ENCODE results near the gene SBF1.

Gene SBF1

DNA sequence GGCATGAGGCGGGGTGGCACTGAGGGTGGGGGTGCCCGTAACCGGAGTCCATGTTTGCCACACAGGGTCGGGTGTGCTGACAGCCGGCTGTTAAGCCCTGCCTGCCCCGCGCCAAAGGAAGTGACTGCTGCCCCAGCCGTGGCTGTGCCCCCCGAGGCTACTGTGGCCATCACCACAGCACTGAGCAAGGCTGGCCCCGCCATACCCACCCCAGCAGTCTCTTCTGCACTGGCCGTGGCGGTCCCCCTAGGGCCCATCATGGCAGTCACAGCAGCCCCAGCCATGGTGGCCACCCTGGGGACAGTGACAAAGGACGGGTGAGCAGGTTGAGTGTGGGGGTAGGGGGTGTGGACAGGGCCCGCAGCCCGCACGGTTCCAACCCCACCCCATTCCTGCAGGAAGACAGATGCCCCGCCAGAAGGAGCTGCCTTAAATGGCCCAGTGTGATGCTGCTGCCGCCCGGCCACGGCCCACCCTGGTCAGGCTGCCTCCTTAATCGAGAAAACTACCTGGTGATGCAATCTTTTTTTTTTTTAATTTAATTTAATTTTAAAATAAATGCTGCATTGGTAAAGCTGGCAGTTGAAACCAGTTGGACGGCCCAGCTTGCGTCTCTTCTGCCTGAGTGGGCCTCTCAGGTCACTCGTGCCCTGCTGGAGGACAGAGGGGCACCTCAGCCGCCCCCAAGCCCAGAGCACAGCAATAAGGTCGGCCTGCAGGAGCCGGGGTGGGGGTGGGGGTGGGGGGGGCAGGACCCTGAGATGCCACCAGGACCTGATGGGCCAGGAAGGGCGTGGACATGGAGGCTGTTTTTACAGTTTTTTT lies 30.8 kb downstream of the SBF1 start:
- H3K36me3 ChIP-seq (ENCODE audit: control insufficient read depth, low read depth, low read length), result peaks cover 24% of the 10 kb centered on the region

GRCh38 chr22:50443197-50443596 lies 31.6 kb downstream of the SBF1 start:
- H3K4me3 ChIP-seq (ENCODE audit: low read length), result no peak overlapping the region
- no peaks in the 10 kb centered on the region for H3K27me3 ChIP-seq (ENCODE audit: control insufficient read depth, insufficient read depth, low read length)
- H3K27ac ChIP-seq (ENCODE audit: low read length), result no peak overlapping the region
- H3K9ac ChIP-seq (ENCODE audit: low read length), result no peak overlapping the region
- H3K9me3 ChIP-seq (ENCODE audit: control insufficient read depth, low read depth, low read length), result no peaks in the 10 kb centered on the region
- peaks cover 23% of the 10 kb centered on the region for H3K36me3 ChIP-seq (ENCODE audit: control insufficient read depth, low read depth, low read length)
- H3K4me1 ChIP-seq (ENCODE audit: control insufficient read depth, low read depth, low read length), result no peaks in the 10 kb centered on the region

More for the DNA sequence above, 30.8 kb downstream of the SBF1 start:
- Histone ChIP-seq H3K9ac (ENCODE audit: low read length) (no peak overlapping the region), H3K27ac (ENCODE audit: low read length) (no peak overlapping the region), H3K27me3 (ENCODE audit: control insufficient read depth, insufficient read depth, low read length) (no peaks in the 10 kb centered on the region), H3K4me1 (ENCODE audit: control insufficient read depth, low read depth, low read length) (no peaks in the 10 kb centered on the region), H3K9me3 (ENCODE audit: control insufficient read depth, low read depth, low read length) (no peaks in the 10 kb centered on the region), H3K4me3 (ENCODE audit: low read length) (no peak overlapping the region)

DNA sequence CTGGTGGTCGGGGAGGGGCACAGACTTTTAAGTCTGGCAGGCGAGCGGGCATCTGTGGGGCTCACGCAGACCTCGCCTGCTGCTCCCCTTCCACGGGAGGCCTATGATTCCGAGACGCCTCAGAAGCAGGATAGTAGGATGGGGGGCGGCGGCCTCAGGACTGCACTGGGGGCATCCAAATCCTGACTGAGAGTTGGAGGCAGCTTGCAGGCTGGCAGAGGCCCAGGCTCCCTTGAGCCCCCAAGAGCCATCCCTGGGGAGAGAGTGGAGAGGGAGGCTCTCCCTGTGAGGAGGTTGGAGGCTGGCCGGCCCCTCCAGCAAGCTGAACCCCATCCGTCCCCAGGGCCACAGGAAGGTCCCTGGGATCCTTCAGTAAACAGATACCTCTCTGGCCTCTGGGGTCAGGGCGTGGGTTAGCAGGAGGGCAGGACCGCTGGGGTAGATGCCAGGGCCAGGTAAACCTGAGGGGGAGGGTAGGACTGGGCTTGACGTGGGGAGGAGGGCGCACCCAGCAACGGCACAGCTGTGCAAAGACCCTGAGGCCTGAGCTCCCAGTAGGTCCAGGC lies 33.3 kb downstream of the SBF1 start:
- Histone ChIP-seq H3K27me3 (ENCODE audit: control insufficient read depth, insufficient read depth, low read length) (no peaks in the 10 kb centered on the region), H3K4me1 (ENCODE audit: control insufficient read depth, low read depth, low read length) (no peaks in the 10 kb centered on the region), H3K4me3 (ENCODE audit: low read length) (no peak overlapping the region), H3K9ac (ENCODE audit: low read length) (no peak overlapping the region), H3K27ac (ENCODE audit: low read length) (no peak overlapping the region), H3K9me3 (ENCODE audit: control insufficient read depth, low read depth, low read length) (no peaks in the 10 kb centered on the region), H3K36me3 (ENCODE audit: control insufficient read depth, low read depth, low read length) (peaks cover 18% of the 10 kb centered on the region)

DNA sequence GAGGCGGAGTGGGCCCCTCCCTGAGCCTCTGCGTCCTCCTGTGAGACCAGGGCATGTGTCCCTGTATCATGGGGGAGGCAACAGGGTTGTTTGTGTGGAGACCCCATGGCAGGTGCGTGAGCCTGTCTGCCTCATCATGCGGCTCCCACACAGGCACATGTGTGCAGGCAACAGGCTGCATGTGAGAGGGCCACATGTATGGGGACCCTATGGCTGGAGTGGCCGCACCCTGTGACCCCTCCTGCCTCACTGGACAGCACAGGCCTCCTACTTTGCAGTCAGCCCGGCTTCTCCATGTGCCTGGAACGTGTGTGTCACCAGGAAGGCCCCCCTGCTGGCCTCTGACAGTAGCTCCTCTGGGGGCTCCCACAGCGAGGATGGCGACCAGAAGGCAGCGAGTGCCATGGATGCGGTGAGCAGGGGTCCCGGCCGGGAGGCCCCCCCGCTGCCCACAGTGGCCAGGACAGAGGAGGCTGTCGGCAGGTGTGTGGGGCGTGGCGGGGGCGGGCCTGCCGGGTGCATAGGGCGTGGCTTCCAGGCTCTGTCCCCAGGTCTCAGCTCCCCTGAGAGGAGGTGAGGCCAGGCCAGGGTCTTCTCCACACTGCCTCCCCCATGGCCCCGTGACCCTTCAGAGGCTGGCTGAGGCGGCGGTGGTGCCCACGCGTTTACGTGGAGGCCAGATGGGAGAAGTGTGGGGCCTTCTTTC lies 34.1 kb downstream of the SBF1 start:
- no peak overlapping the region for H3K27ac ChIP-seq (ENCODE audit: low read length)
- H3K9ac ChIP-seq (ENCODE audit: low read length), result no peak overlapping the region
- H3K4me1 ChIP-seq (ENCODE audit: control insufficient read depth, low read depth, low read length), result no peaks in the 10 kb centered on the region
- H3K9me3 ChIP-seq (ENCODE audit: control insufficient read depth, low read depth, low read length), result no peaks in the 10 kb centered on the region
- H3K27me3 ChIP-seq (ENCODE audit: control insufficient read depth, insufficient read depth, low read length), result no peaks in the 10 kb centered on the region
- no peak overlapping the region for H3K4me3 ChIP-seq (ENCODE audit: low read length)
- peaks cover 26% of the 10 kb centered on the region for H3K36me3 ChIP-seq (ENCODE audit: control insufficient read depth, low read depth, low read length)

DNA sequence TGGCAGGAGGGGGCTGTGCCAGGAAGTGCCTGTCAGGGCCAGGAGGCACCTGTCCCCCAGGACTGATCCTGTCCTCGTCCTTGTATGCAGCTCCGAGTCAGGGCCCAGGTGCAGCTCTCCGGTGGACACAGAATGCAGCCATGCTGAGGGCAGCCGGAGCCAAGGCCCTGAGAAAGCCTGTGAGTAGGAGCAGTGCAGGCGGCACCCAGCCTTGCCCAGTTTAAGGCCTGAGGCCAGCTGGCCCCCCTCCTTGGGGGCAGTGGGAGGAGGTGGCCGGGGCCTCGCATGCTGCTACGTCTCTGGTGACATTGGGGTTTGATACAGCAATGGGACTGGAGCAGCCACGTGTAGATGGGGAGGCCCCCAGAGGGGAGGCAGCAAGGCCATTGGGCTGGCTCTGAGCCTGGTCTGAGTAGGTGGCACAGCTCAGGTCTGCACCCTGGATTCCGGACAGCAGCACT lies 34.9 kb downstream of the SBF1 start:
- Histone ChIP-seq H3K27me3 (ENCODE audit: control insufficient read depth, insufficient read depth, low read length) (no peaks in the 10 kb centered on the region), H3K9me3 (ENCODE audit: control insufficient read depth, low read depth, low read length) (no peaks in the 10 kb centered on the region), H3K36me3 (ENCODE audit: control insufficient read depth, low read depth, low read length) (peaks cover 32% of the 10 kb centered on the region), H3K4me3 (ENCODE audit: low read length) (no peak overlapping the region), H3K27ac (ENCODE audit: low read length) (no peak overlapping the region), H3K4me1 (ENCODE audit: control insufficient read depth, low read depth, low read length) (no peaks in the 10 kb centered on the region), H3K9ac (ENCODE audit: low read length) (no peak overlapping the region)

DNA sequence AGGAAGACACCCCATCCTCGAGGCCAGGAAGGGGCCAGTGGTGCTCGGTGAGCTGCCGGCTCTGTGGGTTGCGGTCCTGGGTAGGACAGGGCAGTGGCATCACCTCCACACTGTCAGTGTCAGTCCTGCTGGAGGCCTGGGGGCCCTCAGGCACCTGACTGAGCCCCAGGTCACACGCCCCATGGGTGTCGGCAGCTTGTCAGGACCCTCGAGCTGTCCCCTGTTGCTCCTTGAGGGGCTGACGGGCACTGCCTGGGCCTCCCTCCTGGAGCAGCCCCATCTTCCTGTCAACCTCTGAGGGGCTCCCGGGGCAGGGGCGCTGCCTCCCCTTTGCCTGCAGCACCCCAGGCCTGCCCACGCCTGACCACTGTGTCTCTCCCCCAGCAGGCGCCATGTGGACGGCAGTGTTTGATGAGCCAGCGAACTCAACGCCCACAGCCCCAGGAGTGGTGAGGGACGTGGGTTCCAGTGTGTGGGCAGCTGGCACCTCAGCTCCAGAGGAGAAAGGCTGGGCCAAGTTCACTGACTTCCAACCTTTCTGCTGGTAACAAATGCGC lies 35.4 kb downstream of the SBF1 start:
- H3K27ac ChIP-seq (ENCODE audit: low read length), result no peak overlapping the region
- H3K9me3 ChIP-seq (ENCODE audit: control insufficient read depth, low read depth, low read length), result no peaks in the 10 kb centered on the region
- no peaks in the 10 kb centered on the region for H3K27me3 ChIP-seq (ENCODE audit: control insufficient read depth, insufficient read depth, low read length)
- no peak overlapping the region for H3K9ac ChIP-seq (ENCODE audit: low read length)
- no peaks in the 10 kb centered on the region for H3K4me1 ChIP-seq (ENCODE audit: control insufficient read depth, low read depth, low read length)
- no peak overlapping the region for H3K4me3 ChIP-seq (ENCODE audit: low read length)
- peaks cover 32% of the 10 kb centered on the region for H3K36me3 ChIP-seq (ENCODE audit: control insufficient read depth, low read depth, low read length)

DNA sequence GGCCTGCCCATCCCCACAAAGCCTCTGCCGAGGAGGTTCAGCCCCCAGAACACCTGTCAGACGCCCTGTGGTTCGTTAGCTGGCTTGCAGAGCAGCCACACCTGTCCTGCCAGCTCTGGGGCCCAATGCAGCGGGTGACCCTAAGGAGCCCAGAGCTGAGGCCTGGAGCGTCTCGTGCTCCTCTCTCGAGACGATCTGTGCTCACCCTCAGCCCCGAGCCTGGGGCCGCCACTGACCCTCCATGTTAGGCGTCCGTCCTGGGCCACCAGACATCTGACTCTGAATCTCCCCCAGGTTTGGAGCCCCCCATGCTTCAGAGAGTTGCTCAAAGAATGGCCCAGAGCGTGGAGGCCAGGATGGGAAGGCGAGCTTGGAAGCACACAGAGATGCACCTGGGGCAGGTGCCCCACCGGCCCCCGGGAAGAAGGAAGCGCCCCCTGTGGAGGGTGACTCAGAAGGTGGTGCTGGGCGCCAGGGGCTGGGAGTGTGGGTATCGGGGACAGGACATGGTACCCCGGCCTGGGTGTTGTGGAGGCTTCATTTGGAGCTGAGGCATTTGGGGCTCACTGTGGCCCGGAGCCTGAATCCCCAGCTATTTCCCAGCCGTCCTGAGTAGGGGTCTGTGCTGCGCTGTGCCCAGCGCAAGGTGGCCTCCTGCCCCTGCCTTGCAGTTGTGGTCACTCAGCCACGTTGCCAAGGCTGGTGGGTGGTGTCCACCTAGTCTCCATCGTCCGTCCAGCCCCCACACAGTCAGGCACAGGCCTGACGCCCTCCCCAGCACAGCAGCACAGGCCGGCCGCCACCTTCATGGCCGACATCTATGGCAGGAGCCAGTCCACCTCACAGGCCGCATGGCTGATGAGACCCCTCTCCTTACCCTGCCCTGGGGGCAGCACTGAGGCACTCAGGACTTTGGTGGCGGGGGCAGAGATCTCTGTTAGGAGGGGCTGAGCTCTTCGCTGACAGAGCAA lies 36.2 kb downstream of the SBF1 start:
- peaks cover 32% of the 10 kb centered on the region for H3K36me3 ChIP-seq (ENCODE audit: control insufficient read depth, low read depth, low read length)
- no peaks in the 10 kb centered on the region for H3K4me1 ChIP-seq (ENCODE audit: control insufficient read depth, low read depth, low read length)
- no peaks in the 10 kb centered on the region for H3K9me3 ChIP-seq (ENCODE audit: control insufficient read depth, low read depth, low read length)
- H3K9ac ChIP-seq (ENCODE audit: low read length), result no peak overlapping the region
- H3K27me3 ChIP-seq (ENCODE audit: control insufficient read depth, insufficient read depth, low read length), result no peaks in the 10 kb centered on the region
- H3K4me3 ChIP-seq (ENCODE audit: low read length), result no peak overlapping the region
- H3K27ac ChIP-seq (ENCODE audit: low read length), result no peak overlapping the region

GRCh38 chr22:50437511-50438304 lies 37.1 kb downstream of the SBF1 start:
- Histone ChIP-seq H3K4me1 (ENCODE audit: control insufficient read depth, low read depth, low read length) (no peaks in the 10 kb centered on the region), H3K27ac (ENCODE audit: low read length) (no peak overlapping the region), H3K9ac (ENCODE audit: low read length) (no peak overlapping the region), H3K36me3 (ENCODE audit: control insufficient read depth, low read depth, low read length) (peaks cover 32% of the 10 kb centered on the region), H3K9me3 (ENCODE audit: control insufficient read depth, low read depth, low read length) (no peaks in the 10 kb centered on the region), H3K4me3 (ENCODE audit: low read length) (no peak overlapping the region), H3K27me3 (ENCODE audit: control insufficient read depth, insufficient read depth, low read length) (no peaks in the 10 kb centered on the region)

- H3K4me1 ChIP-seq (ENCODE audit: control insufficient read depth, low read depth, low read length), result no peaks in the 10 kb centered on the region
- H3K27ac ChIP-seq (ENCODE audit: low read length), result no peak overlapping the region
- H3K9me3 ChIP-seq (ENCODE audit: control insufficient read depth, low read depth, low read length), result no peaks in the 10 kb centered on the region
- no peak overlapping the region for H3K9ac ChIP-seq (ENCODE audit: low read length)
- peaks cover 37% of the 10 kb centered on the region for H3K36me3 ChIP-seq (ENCODE audit: control insufficient read depth, low read depth, low read length)
- H3K27me3 ChIP-seq (ENCODE audit: control insufficient read depth, insufficient read depth, low read length), result no peaks in the 10 kb centered on the region
- no peak overlapping the region for H3K4me3 ChIP-seq (ENCODE audit: low read length)
Measured at GRCh38 chr22:50436841-50437341, 37.9 kb downstream of the SBF1 start.
